GOT3 (cell line): ENCODE data around the gene NTSR2.

Experiments used
- DNase-seq: peaks from one replicate; lab custom pipeline; 2025; ENCODE audit warnings: mixed read lengths; lab: John Stamatoyannopoulos, UW

Gene NTSR2

GRCh38 chr2:11628675-11629074, 41.3 kb downstream of the NTSR2 start:
- DNase-seq: no peak

- DNase-seq: no peak
These were observed 44.3 kb downstream of the NTSR2 start for GRCh38 chr2:11625671-11626070.

GRCh38 chr2:11624893-11625292, 45.1 kb downstream of the NTSR2 start:
- no peak for DNase-seq

GRCh38 chr2:11622611-11623010, 47.4 kb downstream of the NTSR2 start:
- DNase-seq: no peak

- no peak for DNase-seq
These were observed 48.6 kb downstream of the NTSR2 start for GRCh38 chr2:11621410-11621809.

GRCh38 chr2:11618708-11619062, 51.3 kb downstream of the NTSR2 start:
- DNase-seq: no peak

- no peak for DNase-seq
These were observed 51.8 kb downstream of the NTSR2 start for GRCh38 chr2:11617984-11618707.

- DNase-seq: no peak
These were observed 52.5 kb downstream of the NTSR2 start for GRCh38 chr2:11617527-11617926.

- DNase-seq: no peak
These were observed 53.1 kb downstream of the NTSR2 start for GRCh38 chr2:11616851-11617415.

- no peak for DNase-seq
These were observed 53.8 kb downstream of the NTSR2 start for GRCh38 chr2:11616097-11616687.

GRCh38 chr2:11615209-11615608, 54.8 kb downstream of the NTSR2 start:
- DNase-seq: no peak

GRCh38 chr2:11613297-11613696, 56.7 kb downstream of the NTSR2 start:
- DNase-seq: no peak

- no peak for DNase-seq
These were observed 57.3 kb downstream of the NTSR2 start for GRCh38 chr2:11612553-11613215.

GRCh38 chr2:11611251-11611650, 58.7 kb downstream of the NTSR2 start:
- no peak for DNase-seq

GRCh38 chr2:11610624-11611242, 59.3 kb downstream of the NTSR2 start:
- DNase-seq: no peak
